Right lobe of liver (tissue), 6 donors: Measurements from ENCODE around the gene FCER1G. TPM values are rescaled to one million over a fixed set of nuclear protein-coding genes. Genes with fewer than 3 reads are reported as not detected.

Experiments used
- ATAC-seq, 4 donors: fragments of 200-7000 bp; cut with Tn5 transposase; one replicate each; pipeline ENCODE4 v1.9.1; 2020; ENCODE audit warnings: mild to moderate bottlenecking in 4 of 4, moderate library complexity in 4 of 4
- DNase-seq, 3 donors: peaks; one replicate each; pipeline ENCODE4 v3.0.0-alpha.2; 2020
- H3K27ac ChIP-seq, 3 donors: fragments of 200-600 bp; one replicate each; pipeline ENCODE4 v1.8.0; 2022
- H3K27me3 ChIP-seq, 2 donors: fragments of 200-600 bp; one replicate each; pipeline ENCODE4 v1.8.0; 2022
- H3K36me3 ChIP-seq, 4 donors: fragments of 200-600 bp; sonication (generic) in 1 of 4; one replicate each; pipeline versions ENCODE4 v1.5.1 to v1.8.0; 2017 to 2022; ENCODE audit warnings: control low read depth in 1 of 4
- H3K4me1 ChIP-seq, 4 donors: fragments of 200-600 bp; sonication (generic) in 1 of 4; one replicate each; pipeline versions ENCODE4 v1.5.1 to v1.8.0; 2017 to 2022; ENCODE audit warnings: control low read depth in 1 of 4
- H3K4me3 ChIP-seq, 3 donors: fragments of 200-600 bp; one replicate each; pipeline ENCODE4 v1.8.0; 2022
- H3K9me3 ChIP-seq, 4 donors: fragments of 200-600 bp; sonication (generic) in 1 of 4; one replicate each; pipeline versions ENCODE4 v1.5.1 to v1.8.0; 2017 to 2022; ENCODE audit warnings: control low read depth in 1 of 4
- CTCF ChIP-seq, 4 donors: fragments of 200-600 bp in 3 of 4; fragments of 450-650 bp in 1 of 4; IDR thresholded peaks; one replicate each; pipeline versions ENCODE4 v1.5.1 to v1.8.0; 2016 to 2022; ENCODE audit warnings: antibody characterized with exemption in 4 of 4, mild to moderate bottlenecking in 2 of 4
- POLR2A ChIP-seq: fragments of 450-650 bp; IDR thresholded peaks from one replicate; pipeline ENCODE4 v1.6.1; 2017; ENCODE audit warnings: antibody characterized with exemption, mild to moderate bottlenecking
- WGBS: methylation state at CpG from one replicate; pipeline ENCODE4 v1.1.6; 2018; ENCODE audit warnings: low coverage, low lambda C conversion rate; ENCODE audit not compliant: insufficient coverage; ENCODE audit errors: missing lambda C conversion rate; 5-methylcytosine and 5-hydroxymethylcytosine counted together
- intact Hi-C, 2 donors: fragments of 100-400 bp; cut with DNase I; formaldehyde crosslinking; loops; one replicate each; pipeline versions ENCODE4 v1.11.2 to v1.14.1; 2022
- total RNA-seq, 6 experiments: library from RNA; depleted of rRNA in 2 of 6; stranded (reverse); fragments of >200 nt in 2 of 6; fragmentation: NEBNext Ultra II Directional in 3 of 6; extraction: Animal tissue kit (Norgen Biotek cat#: 25700) in 3 of 6; gene quantifications; one replicate each; pipeline versions ENCODE4 v1.1.0 to v1.2.4, GENCODE V29; 2016 to 2023
- donor health status: DM: no; HTN: yes; CAD: no.
- donor health status: DM: no; HTN: no; CAD: no.
- donor health status: DM: no; HTN: no; CAD: no.
- donor health status: DM: no; HTN: yes; CAD: no.
- donor health status: DM: no; HTN: yes; CAD: no.

FCER1G gene
- total RNA-seq, 6 experiments from 2014 or later: 11.5 to 54.0 (median 19.0) TPM

GRCh38 chr1:161199506-161200139, 15.5 kb upstream of the FCER1G start:
- no peak overlapping the region for H3K4me3 ChIP-seq
- intact Hi-C loops: loop anchor here (10.0 kb wide), 2 partner anchors 175 to 185 kb away; no protein-coding TSS in a partner anchor
- no peak for DNase-seq

GRCh38 chr1:161200421-161200991, 14.6 kb upstream of the FCER1G start:
- DNase-seq: no peak
- no peak for ATAC-seq
- intact Hi-C loops: no loop called here

More at GRCh38 chr1:161199506-161200139, 15.5 kb upstream of the FCER1G start:
- no peak for ATAC-seq
- H3K36me3 ChIP-seq: peaks cover 0 to 11% (median 4%) of the 10 kb centered on the region in 4 donors
- WGBS: 62% methylated on average over 5 of the region's 5 CpGs
- no peaks in the 10 kb centered on the region for H3K9me3 ChIP-seq
- peak overlapping the region; percentile 55 to 95 (median 92) for H3K27ac ChIP-seq
- no peaks in the 10 kb centered on the region for H3K27me3 ChIP-seq
- no peak for TF ChIP-seq CTCF (IDR thresholded peaks at IDR 0.05)
- TF ChIP-seq POLR2A: no peak
- peaks cover 0 to 24% (median 8%) of the 10 kb centered on the region in 4 donors for H3K4me1 ChIP-seq

GRCh38 chr1:161200992-161201835, 13.9 kb upstream of the FCER1G start:
- TF ChIP-seq POLR2A: peak; percentile 33
- no peak for TF ChIP-seq CTCF (IDR thresholded peaks at IDR 0.05)
- peaks cover 0 to 21% (median 6%) of the 10 kb centered on the region in 4 donors for H3K36me3 ChIP-seq
- ATAC-seq: peak; percentile 8 to 44 (median 24)
- 42% methylated on average over 8 of the region's 13 CpGs for WGBS
- DNase-seq: peak in 2 of 3 donors; percentile 48 to 64
- H3K27ac ChIP-seq: peak overlapping the region; percentile 92 to 96 (median 95)
- H3K9me3 ChIP-seq: no peaks in the 10 kb centered on the region
- H3K4me3 ChIP-seq: peak overlapping the region in 2 of 3 donors; percentile 79 to 80
- peaks cover 0 to 24% (median 8%) of the 10 kb centered on the region in 4 donors for H3K4me1 ChIP-seq
- H3K27me3 ChIP-seq: no peaks in the 10 kb centered on the region
- intact Hi-C loops: no loop called here

More at GRCh38 chr1:161200421-161200991, 14.6 kb upstream of the FCER1G start:
- Histone ChIP-seq H3K9me3 (no peaks in the 10 kb centered on the region), H3K4me3 (no peak overlapping the region), H3K27ac (peak overlapping the region; percentile 92 to 96 (median 95)), H3K27me3 (no peaks in the 10 kb centered on the region), H3K4me1 (peaks cover 0 to 24% (median 8%) of the 10 kb centered on the region in 4 donors), H3K36me3 (peaks cover 0 to 14% (median 5%) of the 10 kb centered on the region in 4 donors)
- TF ChIP-seq CTCF (IDR thresholded peaks at IDR 0.05): no peak
- TF ChIP-seq POLR2A: no peak
- 51% methylated on average over 4 of the region's 5 CpGs for WGBS

GRCh38 chr1:161201836-161202712, 13.0 kb upstream of the FCER1G start, which contains the start of gene NDUFS2:
Gene NDUFS2 (plus strand): TSS chr1:161202367. CDS start chr1:161202386, 19 bp downstream.
- peak; percentile 97 to 99 (median 98) for DNase-seq
- H3K27ac ChIP-seq: peak within 1 kb of the TSS; percentile 92 to 96 (median 95)
- no peaks in the 10 kb centered on the region for H3K27me3 ChIP-seq
- H3K4me3 ChIP-seq: peak within 1 kb of the TSS; percentile 79 to 94 (median 80)
- H3K9me3 ChIP-seq: no peaks in the 10 kb centered on the region
- peak; percentile 89 for TF ChIP-seq POLR2A
- no peak for TF ChIP-seq CTCF (IDR thresholded peaks at IDR 0.05)
- peaks cover 0 to 24% (median 8%) of the 10 kb centered on the region in 4 donors for H3K4me1 ChIP-seq
- peaks cover 0 to 30% (median 11%) of the 10 kb centered on the region in 4 donors for H3K36me3 ChIP-seq
- 3% methylated on average over 23 of the region's 53 CpGs for WGBS
- ATAC-seq: peak; percentile 87 to 95 (median 92)
- intact Hi-C loops: no loop called here
